Breast epithelium (tissue), 3 donors: ENCODE results near the gene SLC2A13.

ENCODE experiments used
- POLR2A ChIP-seq: fragments of 450-650 bp; IDR thresholded peaks from one replicate; pipeline ENCODE4 v1.6.1; 2016; ENCODE audit warnings: antibody characterized with exemption, mild to moderate bottlenecking, moderate library complexity
- POLR2AphosphoS5 ChIP-seq, 3 donors: sonication (generic); formaldehyde crosslinking; IDR thresholded peaks; one replicate each; pipeline ENCODE4 v1.6.1; 2017; ENCODE audit warnings: antibody characterized with exemption in 3 of 3
- TF ChIP-seq, protein P1 (sequence below), 3 donors: fragments of 450-650 bp; IDR thresholded peaks; one replicate each; pipeline ENCODE4 v1.5.1; 2016 to 2017; ENCODE audit warnings: antibody characterized with exemption in 3 of 3, mild to moderate bottlenecking in 3 of 3, moderate library complexity in 3 of 3

DNA sequence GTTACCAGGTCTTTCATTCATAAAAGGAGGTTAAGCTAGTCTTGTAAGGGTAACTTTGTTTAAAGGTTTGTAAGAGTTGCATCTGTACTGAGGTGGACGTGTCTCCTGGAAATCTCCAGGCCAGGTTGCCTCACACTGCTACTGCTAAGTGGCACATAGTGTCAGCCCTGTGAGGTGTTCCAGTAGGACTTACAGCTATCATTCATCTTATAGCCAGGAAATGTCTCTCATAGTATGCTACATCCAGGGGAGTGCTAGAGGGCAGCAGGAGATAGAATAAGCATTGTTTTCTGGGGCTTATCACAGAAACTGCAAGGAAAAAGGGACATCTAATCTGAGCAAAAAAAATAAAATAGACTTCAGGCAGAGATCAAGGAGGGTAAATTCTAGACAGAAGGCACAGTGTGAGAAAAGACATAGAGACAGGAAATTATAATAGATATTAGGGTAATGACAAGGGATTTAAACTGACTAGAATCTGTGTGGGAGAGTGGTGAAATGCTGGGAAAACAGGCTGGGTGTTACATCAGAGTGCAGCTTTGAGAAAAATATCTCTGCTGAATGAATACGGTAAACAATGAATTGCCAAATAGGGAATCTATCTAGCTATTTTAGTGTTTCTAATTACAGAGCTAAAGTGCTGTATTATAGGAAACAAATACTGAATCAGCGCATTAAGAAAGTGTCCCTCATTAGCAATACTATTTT lies 281.2 kb downstream of the SLC2A13 start:
- TF ChIP-seq, protein P1, sequence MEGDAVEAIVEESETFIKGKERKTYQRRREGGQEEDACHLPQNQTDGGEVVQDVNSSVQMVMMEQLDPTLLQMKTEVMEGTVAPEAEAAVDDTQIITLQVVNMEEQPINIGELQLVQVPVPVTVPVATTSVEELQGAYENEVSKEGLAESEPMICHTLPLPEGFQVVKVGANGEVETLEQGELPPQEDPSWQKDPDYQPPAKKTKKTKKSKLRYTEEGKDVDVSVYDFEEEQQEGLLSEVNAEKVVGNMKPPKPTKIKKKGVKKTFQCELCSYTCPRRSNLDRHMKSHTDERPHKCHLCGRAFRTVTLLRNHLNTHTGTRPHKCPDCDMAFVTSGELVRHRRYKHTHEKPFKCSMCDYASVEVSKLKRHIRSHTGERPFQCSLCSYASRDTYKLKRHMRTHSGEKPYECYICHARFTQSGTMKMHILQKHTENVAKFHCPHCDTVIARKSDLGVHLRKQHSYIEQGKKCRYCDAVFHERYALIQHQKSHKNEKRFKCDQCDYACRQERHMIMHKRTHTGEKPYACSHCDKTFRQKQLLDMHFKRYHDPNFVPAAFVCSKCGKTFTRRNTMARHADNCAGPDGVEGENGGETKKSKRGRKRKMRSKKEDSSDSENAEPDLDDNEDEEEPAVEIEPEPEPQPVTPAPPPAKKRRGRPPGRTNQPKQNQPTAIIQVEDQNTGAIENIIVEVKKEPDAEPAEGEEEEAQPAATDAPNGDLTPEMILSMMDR (IDR thresholded peaks at IDR 0.05) = no peak
- TF ChIP-seq POLR2A = no peak
- no peak for TF ChIP-seq POLR2AphosphoS5 (IDR thresholded peaks at IDR 0.05)
